Activated naive CD8-positive, alpha-beta T cell treated with anti-CD3 and anti-CD28 coated beads, Interleukin-2, amount 50 U/mL, for 24 hours (primary cell): ENCODE data around the gene GABRB1.

Source experiments
- ATAC-seq: fragments of 150-1000 bp; cut with Tn5 transposase; one replicate; pipeline ENCODE4 v1.10.0; 2021
- DNase-seq: peaks from one replicate; pipeline ENCODE4 v3.0.0; 2021
- H3K27ac Mint-ChIP-seq: one replicate; pipeline ENCODE4 v1.8.0; 2021; ENCODE audit warnings: mild to moderate bottlenecking, mixed read lengths
- H3K27me3 Mint-ChIP-seq: one replicate; pipeline ENCODE4 v1.8.0; 2021; ENCODE audit warnings: mixed read lengths
- H3K36me3 Mint-ChIP-seq: one replicate; pipeline ENCODE4 v1.8.0; 2021; ENCODE audit warnings: low read depth, mixed read lengths
- H3K4me1 Mint-ChIP-seq: one replicate; pipeline ENCODE4 v1.8.0; 2021; ENCODE audit warnings: mixed read lengths
- H3K4me3 Mint-ChIP-seq: one replicate; pipeline ENCODE4 v1.8.0; 2021; ENCODE audit warnings: mild to moderate bottlenecking, moderate library complexity, mixed read lengths
- H3K9me3 Mint-ChIP-seq: one replicate; pipeline ENCODE4 v1.8.0; 2021; ENCODE audit warnings: mixed read lengths

Gene GABRB1

DNA sequence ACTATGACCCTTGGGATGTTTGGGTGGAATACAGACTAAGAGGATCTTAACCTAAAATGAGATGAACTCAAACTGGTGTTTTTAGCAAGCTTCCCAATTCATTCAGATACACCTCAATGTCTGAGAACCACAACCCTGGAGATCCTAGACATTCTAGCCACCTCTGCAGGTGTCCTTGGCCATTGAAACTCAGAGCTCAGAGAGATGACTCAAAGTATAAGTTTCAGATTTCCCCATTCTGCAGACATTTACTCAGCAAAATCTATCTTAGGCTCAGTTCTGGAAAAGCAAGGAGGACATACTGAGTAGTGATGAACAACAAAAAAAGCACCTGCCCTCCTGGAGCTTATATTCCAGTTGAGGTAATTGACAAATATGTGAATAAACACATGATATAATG, 384.4 kb downstream of the GABRB1 start:
- no peaks in the 10 kb centered on the region for H3K4me1 Mint-ChIP-seq
- no peak overlapping the region for H3K4me3 Mint-ChIP-seq
- H3K36me3 Mint-ChIP-seq, result no peaks in the 10 kb centered on the region
- ATAC-seq, result no peak
- no peak for DNase-seq
- peaks cover 5% of the 10 kb centered on the region for H3K27me3 Mint-ChIP-seq
- no peak overlapping the region for H3K27ac Mint-ChIP-seq
- H3K9me3 Mint-ChIP-seq, result no peaks in the 10 kb centered on the region

DNA sequence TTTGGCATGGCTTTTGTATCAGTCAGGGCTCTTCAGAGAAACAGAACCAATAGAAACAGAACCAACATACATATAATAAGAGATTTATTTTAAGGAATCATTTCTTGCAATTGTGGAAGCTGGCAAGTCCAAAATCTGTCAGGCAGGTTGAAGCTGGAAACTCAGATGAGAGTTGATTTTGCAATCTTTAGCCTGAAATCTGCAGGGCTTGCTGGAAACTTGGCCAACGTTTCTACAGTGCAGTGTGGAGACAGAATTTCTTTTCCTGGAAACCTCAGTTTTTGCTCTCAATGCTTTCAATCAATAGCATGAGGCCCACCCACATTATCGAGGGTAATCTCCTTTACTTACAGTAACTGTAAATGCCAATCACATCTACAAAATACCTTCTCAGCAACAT, 386.8 kb downstream of the GABRB1 start:
- Mint-ChIP-seq H3K4me1 (no peaks in the 10 kb centered on the region), H3K4me3 (no peak overlapping the region), H3K27me3 (peaks cover under 1% of the 10 kb centered on the region), H3K36me3 (no peaks in the 10 kb centered on the region), H3K9me3 (no peaks in the 10 kb centered on the region), H3K27ac (no peak overlapping the region)
- ATAC-seq (no peak), DNase-seq (no peak)

DNA sequence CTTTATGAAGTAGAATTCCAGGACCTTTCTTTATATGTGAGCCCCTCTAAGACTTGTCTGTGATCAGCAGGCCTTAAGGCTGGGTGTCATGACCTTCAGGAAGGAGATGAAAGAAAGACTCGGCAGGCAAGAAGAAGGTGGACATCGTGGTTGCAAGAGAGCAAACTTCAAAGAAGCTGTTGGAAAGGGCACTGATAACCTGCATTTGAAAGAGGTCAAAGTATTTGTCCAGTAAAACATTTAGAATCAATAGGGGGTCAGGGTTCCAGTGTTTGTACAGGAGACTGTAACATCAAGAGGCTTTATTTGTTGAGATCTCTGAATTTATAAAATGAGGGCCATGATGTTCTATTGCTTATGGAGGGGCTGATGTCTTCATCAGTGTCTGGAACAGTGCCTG, 387.9 kb downstream of the GABRB1 start:
- Mint-ChIP-seq H3K4me3 (no peak overlapping the region), H3K9me3 (no peaks in the 10 kb centered on the region), H3K36me3 (no peaks in the 10 kb centered on the region), H3K27ac (no peak overlapping the region), H3K27me3 (no peaks in the 10 kb centered on the region), H3K4me1 (no peaks in the 10 kb centered on the region)
- ATAC-seq (no peak), DNase-seq (no peak)

DNA sequence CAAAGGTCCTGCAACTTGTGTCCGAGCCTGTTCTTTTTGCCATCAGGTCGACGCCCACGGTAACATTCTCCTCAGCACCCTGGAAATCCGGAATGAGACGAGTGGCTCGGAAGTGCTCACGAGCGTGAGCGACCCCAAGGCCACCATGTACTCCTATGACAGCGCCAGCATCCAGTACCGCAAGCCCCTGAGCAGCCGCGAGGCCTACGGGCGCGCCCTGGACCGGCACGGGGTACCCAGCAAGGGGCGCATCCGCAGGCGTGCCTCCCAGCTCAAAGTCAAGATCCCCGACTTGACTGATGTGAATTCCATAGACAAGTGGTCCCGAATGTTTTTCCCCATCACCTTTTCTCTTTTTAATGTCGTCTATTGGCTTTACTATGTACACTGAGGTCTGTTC, 394.3 kb downstream of the GABRB1 start:
- no peaks in the 10 kb centered on the region for H3K27me3 Mint-ChIP-seq
- H3K27ac Mint-ChIP-seq, result no peak overlapping the region
- H3K9me3 Mint-ChIP-seq, result no peaks in the 10 kb centered on the region
- ATAC-seq (no peak), DNase-seq (no peak)
- no peaks in the 10 kb centered on the region for H3K4me1 Mint-ChIP-seq
- H3K4me3 Mint-ChIP-seq, result no peak overlapping the region
- H3K36me3 Mint-ChIP-seq, result no peaks in the 10 kb centered on the region

DNA sequence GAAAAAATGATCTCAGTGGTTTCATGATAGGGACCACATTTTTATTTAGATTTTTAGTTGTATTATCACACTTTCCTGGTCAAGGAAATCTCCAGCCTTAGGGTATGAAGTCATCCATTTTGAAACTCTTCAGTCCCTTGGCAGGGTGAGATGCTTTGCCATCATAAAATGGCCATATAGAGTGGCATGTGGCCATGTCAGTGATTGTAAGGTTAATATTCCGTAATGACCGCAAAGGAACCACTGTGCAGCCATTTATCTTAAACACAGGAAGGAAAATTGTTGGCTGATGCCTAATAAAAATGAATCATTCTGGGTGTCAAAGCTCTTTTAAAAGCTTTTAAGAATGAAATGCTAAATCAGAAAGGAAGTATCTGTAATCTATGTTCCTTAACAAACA, 396.6 kb downstream of the GABRB1 start:
- H3K27ac Mint-ChIP-seq, result no peak overlapping the region
- ATAC-seq (no peak), DNase-seq (no peak)
- no peaks in the 10 kb centered on the region for H3K27me3 Mint-ChIP-seq
- no peaks in the 10 kb centered on the region for H3K36me3 Mint-ChIP-seq
- no peak overlapping the region for H3K4me3 Mint-ChIP-seq
- H3K9me3 Mint-ChIP-seq, result no peaks in the 10 kb centered on the region
- no peaks in the 10 kb centered on the region for H3K4me1 Mint-ChIP-seq

DNA sequence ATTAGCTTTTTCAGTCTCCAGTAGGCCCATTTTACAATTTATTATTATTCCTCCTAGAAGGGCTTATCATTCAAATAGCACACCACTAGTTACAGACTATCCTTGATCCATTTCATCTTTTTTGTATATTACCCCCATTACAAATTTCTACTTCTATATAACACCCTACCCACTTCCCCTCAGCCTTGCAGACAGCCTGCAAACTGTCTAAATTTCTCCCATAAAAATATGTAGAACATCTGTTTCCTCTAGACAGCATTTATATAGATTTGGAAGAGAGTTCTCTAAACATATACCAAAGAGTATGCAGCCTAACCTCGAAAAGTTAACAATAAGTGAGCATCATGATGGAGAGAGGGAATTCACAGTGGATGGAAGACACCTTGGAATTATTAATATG, 401.4 kb downstream of the GABRB1 start:
- no peaks in the 10 kb centered on the region for H3K27me3 Mint-ChIP-seq
- H3K36me3 Mint-ChIP-seq, result no peaks in the 10 kb centered on the region

DNA sequence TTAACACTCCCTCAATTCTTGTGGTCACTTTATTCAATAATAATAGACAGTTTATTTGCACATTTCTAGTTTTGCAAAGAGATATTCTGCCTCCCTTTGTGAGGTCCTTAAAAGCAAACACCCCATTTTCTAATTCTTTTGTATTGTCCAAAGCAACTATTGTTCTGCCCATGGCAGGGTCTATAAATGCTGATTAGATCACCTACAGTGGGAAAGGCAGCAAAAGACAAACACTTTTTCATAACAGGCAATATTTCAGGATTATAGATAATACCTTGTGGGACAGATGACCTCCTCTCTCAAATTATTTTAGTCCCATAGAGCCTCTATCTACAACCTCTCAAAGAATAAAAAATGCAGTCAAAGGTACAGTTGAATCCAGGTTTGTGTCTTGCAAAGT, 403.6 kb downstream of the GABRB1 start:
- Mint-ChIP-seq H3K36me3 (no peaks in the 10 kb centered on the region), H3K4me1 (no peaks in the 10 kb centered on the region), H3K9me3 (no peaks in the 10 kb centered on the region), H3K27me3 (no peaks in the 10 kb centered on the region), H3K27ac (no peak overlapping the region), H3K4me3 (no peak overlapping the region)
- DNase-seq (no peak), ATAC-seq (no peak)

More for the DNA sequence above, 401.4 kb downstream of the GABRB1 start:
- no peaks in the 10 kb centered on the region for H3K4me1 Mint-ChIP-seq
- ATAC-seq, result no peak
- H3K9me3 Mint-ChIP-seq, result no peaks in the 10 kb centered on the region
- no peak overlapping the region for H3K27ac Mint-ChIP-seq
- H3K4me3 Mint-ChIP-seq, result no peak overlapping the region
- DNase-seq, result no peak

DNA sequence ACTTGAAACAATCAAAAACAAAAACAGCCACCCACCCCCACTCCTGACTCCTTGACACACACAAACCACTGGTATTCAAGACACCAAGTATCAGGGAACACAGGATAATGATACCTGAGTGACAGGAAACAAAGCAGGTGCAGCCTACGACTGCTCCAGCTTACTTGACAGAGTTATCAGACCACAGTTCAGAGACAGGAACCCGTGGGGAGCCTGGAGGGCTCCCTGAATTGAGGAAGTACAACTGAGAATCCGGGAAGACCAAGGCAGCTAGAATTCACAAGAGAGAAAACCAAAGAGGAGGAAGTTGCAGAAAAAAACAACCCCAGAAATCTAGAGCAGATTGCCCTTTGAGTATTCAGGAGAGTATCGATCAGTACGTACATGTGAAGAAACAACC, 411.6 kb downstream of the GABRB1 start:
- H3K4me3 Mint-ChIP-seq, result no peak overlapping the region
- no peak for DNase-seq

DNA sequence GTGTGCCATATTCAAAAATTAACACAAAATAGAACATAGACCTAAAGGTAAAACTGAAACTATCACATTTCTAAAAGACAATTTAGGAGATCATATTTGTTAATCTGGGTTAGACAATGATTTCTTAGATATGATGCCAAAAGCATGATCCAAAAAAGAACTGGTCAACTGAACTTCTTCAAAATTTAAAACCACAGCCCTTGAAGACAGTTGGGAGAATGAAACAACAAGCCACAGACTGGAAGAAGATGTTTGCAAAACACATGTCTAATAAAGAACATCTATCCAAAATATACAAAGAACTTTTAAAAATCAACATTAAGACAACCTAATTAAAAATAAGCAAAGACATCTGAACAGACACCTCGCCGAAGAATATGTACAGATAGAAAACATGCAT, 412.7 kb downstream of the GABRB1 start:
- Mint-ChIP-seq H3K27ac (no peak overlapping the region), H3K27me3 (no peaks in the 10 kb centered on the region), H3K36me3 (peaks cover 4% of the 10 kb centered on the region), H3K9me3 (no peaks in the 10 kb centered on the region), H3K4me1 (peaks cover 8% of the 10 kb centered on the region), H3K4me3 (no peak overlapping the region)
- ATAC-seq (no peak), DNase-seq (no peak)

More for the DNA sequence above, 411.6 kb downstream of the GABRB1 start:
- peaks cover 8% of the 10 kb centered on the region for H3K4me1 Mint-ChIP-seq
- H3K27me3 Mint-ChIP-seq, result no peaks in the 10 kb centered on the region
- H3K27ac Mint-ChIP-seq, result no peak overlapping the region
- no peaks in the 10 kb centered on the region for H3K9me3 Mint-ChIP-seq
- ATAC-seq, result no peak
- no peaks in the 10 kb centered on the region for H3K36me3 Mint-ChIP-seq

DNA sequence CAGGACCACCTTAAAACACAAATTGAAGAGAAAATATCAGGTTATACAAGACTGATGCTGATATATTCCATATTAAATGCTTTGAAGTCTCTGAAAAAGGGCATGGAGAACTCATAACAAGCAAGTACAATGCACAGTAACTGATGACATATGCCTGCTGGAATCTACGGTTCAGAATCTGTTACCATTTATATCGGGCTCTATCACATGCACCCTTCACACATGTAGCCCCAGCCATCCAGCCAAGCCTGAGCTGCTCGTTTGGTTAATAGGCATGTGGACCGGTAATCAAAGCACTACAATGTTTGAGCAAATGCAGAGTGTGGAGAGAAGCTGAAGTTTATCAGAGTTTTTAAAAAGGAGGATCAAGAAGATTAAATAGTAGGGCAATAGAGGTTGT, 420.3 kb downstream of the GABRB1 start:
- peaks cover 18% of the 10 kb centered on the region for H3K36me3 Mint-ChIP-seq
- H3K4me1 Mint-ChIP-seq, result no peaks in the 10 kb centered on the region
- no peaks in the 10 kb centered on the region for H3K27me3 Mint-ChIP-seq
- no peak overlapping the region for H3K27ac Mint-ChIP-seq
- H3K9me3 Mint-ChIP-seq, result no peaks in the 10 kb centered on the region
- H3K4me3 Mint-ChIP-seq, result no peak overlapping the region
- DNase-seq, result no peak
- no peak for ATAC-seq

DNA sequence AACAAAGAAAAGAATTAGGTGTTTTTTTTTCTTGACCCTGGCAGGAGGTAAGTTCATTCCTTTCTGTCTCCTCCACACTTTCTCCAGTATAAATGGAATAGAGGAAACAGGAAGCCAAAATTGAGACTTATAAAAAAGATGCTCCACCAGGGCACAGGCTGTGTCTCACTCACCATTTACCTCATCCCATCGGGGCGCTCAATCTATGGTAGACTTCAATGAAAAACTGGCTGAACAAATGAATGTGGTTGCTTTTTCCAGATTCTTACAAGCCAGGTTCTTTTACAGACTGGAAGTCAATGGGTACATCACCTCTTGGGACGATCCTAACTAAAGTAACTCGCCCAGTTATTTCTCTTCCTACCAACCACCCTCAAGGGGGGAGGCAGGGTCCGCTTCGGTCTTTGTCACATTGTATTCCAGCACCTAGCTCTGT, 431.4 kb downstream of the GABRB1 start:
- Mint-ChIP-seq H3K36me3 (peaks cover 13% of the 10 kb centered on the region), H3K27me3 (no peaks in the 10 kb centered on the region), H3K4me1 (peaks cover 29% of the 10 kb centered on the region), H3K27ac (peak overlapping the region; percentile 79), H3K4me3 (peak overlapping the region; percentile 87), H3K9me3 (no peaks in the 10 kb centered on the region)
- DNase-seq (no peak), ATAC-seq (peak; percentile 8)

DNA sequence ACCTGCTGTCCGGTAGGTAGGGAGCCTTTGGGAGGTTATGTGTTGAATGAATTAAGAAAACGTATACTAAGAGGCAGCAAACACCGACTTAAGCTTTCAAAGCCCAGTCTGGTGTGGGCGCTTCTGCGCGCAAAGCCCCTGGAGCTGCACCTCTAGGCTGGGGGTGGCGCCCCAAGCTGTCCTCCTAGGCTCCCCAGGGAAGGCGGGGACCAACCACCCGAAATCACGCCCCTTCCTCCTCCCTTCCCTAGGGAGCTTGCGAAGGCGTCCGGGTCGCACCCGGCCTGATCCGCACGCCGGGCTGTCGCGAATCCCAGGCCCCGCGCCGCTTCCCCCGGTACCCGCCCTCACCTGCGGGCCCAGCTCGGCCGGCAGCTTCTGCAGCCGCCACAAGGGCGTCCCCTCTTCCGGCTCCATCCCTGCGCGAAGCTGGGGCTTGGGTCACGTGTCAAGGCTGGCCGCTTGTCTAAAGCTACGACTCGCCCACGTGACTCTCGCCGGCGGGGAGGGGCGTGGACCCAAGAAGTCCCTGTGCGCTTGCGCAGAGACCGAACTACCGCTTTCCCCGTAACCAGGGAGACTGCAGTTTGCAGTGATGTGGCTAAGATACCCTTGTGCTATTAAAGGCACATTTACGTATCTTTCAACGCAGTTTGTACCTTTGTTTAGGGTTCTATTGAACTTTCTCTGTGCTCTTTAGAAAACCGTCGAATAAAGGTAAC, 432.0 kb downstream of the GABRB1 start, which contains the start of gene COMMD8:
TSS of gene COMMD8 (minus strand) at position 468 of the 722 bp plus-strand sequence. CDS start at position 417, 51 bp downstream.
- Mint-ChIP-seq H3K27ac (peak within 1 kb of the TSS; percentile 79), H3K9me3 (no peaks in the 10 kb centered on the region), H3K4me1 (peaks cover 29% of the 10 kb centered on the region), H3K27me3 (no peaks in the 10 kb centered on the region), H3K4me3 (peak within 1 kb of the TSS; percentile 87), H3K36me3 (peaks cover 11% of the 10 kb centered on the region)
- peak; percentile 93 for ATAC-seq
- peak; percentile 96 for DNase-seq

DNA sequence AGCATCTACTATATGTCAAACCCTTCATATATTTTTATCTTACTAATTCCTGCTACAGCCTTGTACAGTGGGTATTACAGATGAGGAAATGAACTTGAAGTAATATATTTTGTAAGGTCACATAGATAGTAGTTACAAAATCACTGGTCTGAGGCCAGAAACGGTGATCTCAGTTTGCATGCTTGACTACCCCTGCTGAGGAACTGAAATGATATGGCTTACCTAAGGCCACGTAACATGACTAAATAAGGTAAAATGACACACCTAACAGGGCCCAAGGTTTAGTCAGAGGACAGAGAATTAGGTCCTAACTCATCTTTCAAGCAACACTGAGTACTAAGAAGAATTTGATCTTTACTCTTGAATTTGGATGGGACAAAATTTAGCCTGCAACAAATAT, 433.6 kb downstream of the GABRB1 start:
- H3K36me3 Mint-ChIP-seq, result no peaks in the 10 kb centered on the region
- no peaks in the 10 kb centered on the region for H3K9me3 Mint-ChIP-seq
- H3K27me3 Mint-ChIP-seq, result peaks cover 3% of the 10 kb centered on the region
- no peak overlapping the region for H3K4me3 Mint-ChIP-seq
- peaks cover 27% of the 10 kb centered on the region for H3K4me1 Mint-ChIP-seq
- ATAC-seq (no peak), DNase-seq (no peak)
- no peak overlapping the region for H3K27ac Mint-ChIP-seq

DNA sequence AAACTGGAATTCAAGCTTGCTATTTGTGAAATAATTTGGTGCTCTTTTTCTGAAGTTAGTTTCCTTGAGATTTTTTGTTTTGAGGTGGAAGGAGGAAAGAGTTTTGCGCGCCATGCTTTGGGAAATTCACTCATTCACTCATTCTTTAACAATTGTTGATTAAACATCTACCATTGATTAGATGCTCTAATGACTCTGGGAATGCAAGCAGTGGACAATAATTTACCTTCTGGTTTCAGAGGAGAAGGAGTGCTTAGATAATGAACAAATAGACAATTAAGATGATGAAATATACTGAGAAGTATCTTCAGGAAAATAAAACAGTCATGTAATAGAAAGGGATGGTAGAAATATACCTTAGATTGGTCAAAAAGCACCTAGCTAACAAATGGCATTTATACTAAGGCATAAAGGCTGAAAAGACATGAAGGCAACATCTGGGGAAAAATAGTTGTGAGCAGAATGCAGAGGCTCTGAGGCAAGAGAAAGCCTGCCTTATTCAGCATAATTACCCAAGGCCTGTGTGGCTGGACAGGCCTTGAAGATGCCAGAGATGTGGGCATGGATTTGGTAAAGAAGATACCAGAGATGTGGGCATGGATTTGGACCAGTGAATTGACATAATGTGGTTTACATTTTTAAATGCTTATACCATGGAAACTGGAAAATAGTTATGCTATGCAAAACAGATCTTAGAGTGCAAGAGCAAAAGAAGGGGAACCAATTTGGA, 434.9 kb downstream of the GABRB1 start:
- H3K9me3 Mint-ChIP-seq, result no peaks in the 10 kb centered on the region
- H3K4me1 Mint-ChIP-seq, result peaks cover 20% of the 10 kb centered on the region
- no peak for ATAC-seq
- no peak overlapping the region for H3K27ac Mint-ChIP-seq
- DNase-seq, result no peak
- H3K4me3 Mint-ChIP-seq, result no peak overlapping the region
- H3K36me3 Mint-ChIP-seq, result no peaks in the 10 kb centered on the region
- H3K27me3 Mint-ChIP-seq, result peaks cover 3% of the 10 kb centered on the region

DNA sequence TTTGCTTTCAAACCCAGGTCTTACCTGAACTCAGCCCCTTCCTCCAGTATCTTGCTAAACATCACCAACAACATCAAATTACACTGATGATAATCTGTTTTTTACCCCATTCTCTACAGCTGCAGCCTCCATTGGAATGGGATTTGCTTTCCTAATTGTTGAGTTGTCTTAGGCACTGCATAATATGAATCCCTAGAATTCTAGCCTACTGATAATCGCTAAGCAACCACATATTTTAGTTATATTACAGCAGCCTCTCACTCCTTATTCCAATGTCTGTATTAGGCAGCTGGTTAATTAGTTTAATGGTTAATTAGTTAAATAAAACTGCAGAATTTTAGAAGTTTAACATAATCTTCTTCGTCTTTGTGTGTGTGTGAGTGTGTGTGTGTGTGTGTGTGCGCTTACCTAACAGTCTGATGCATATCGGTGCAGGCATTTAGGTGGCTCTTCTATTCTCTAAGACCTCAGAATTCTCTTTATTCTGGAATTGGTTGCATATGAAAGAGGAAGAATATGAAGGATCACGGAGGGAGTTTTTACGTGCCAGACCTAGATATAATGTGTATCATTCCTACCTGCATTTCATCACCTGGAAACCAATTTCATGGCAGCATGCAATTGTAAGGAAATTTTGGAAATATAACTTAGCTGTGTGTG, 437.5 kb downstream of the GABRB1 start:
- H3K27ac Mint-ChIP-seq, result no peak overlapping the region
- no peak for ATAC-seq
- H3K9me3 Mint-ChIP-seq, result no peaks in the 10 kb centered on the region
- no peak for DNase-seq
- no peaks in the 10 kb centered on the region for H3K36me3 Mint-ChIP-seq
- peaks cover 3% of the 10 kb centered on the region for H3K27me3 Mint-ChIP-seq
- H3K4me1 Mint-ChIP-seq, result peaks cover 1% of the 10 kb centered on the region
- H3K4me3 Mint-ChIP-seq, result no peak overlapping the region
